ENCODE measurements around the gene RABGGTA.

GRCh38 chr14:24284501-24285035 is 13.2 kb upstream of the RABGGTA start:
- no peak for TF ChIP-seq POLR2A (IDR thresholded peaks at IDR 0.05)
- no peak for TF ChIP-seq CTCF (IDR thresholded peaks at IDR 0.05)
